ENCODE measurements around the gene SLAMF6. TPM values are rescaled to one million over a fixed set of nuclear protein-coding genes. Genes with fewer than 3 reads are reported as not detected.

Gene SLAMF6
- total RNA-seq, 4 donors from 2014 or later = 0.20 to 1.5 (median 0.46) TPM

- H3K27ac ChIP-seq = no peak overlapping the region
Observed at GRCh38 chr1:160544647-160545046, 21.6 kb upstream of the SLAMF6 start.

GRCh38 chr1:160542303-160542945 is 19.4 kb upstream of the SLAMF6 start:
- no peaks in the 10 kb centered on the region for H3K27me3 ChIP-seq
- no peak for TF ChIP-seq CTCF (IDR thresholded peaks at IDR 0.05)
- no peak for TF ChIP-seq POLR2A (IDR thresholded peaks at IDR 0.05)
- TF ChIP-seq EP300 (IDR thresholded peaks at IDR 0.05) = no peak
- DNase-seq (ENCODE audit: low spot score in 2 of 2) = no peak
- no peak overlapping the region for H3K27ac ChIP-seq
- no peaks in the 10 kb centered on the region for H3K36me3 ChIP-seq
- H3K4me1 ChIP-seq = peaks cover 0 to 8% (median 0%) of the 10 kb centered on the region in 4 donors
- no peaks in the 10 kb centered on the region for H3K9me3 ChIP-seq
- 0 to 13% methylated on average over 2 of the region's 2 CpGs for WGBS, 2 donors
- H3K4me3 ChIP-seq = no peak overlapping the region

More at GRCh38 chr1:160544647-160545046, 21.6 kb upstream of the SLAMF6 start:
- H3K27me3 ChIP-seq = no peaks in the 10 kb centered on the region
- no peak overlapping the region for H3K4me3 ChIP-seq
- no peak for TF ChIP-seq CTCF (IDR thresholded peaks at IDR 0.05)
- no peak for TF ChIP-seq POLR2A (IDR thresholded peaks at IDR 0.05)
- no peak for TF ChIP-seq EP300 (IDR thresholded peaks at IDR 0.05)
- WGBS, 2 donors = 89 to 92% methylated on average over 1 of the region's 1 CpG
- H3K4me1 ChIP-seq = peaks cover 0 to 8% (median 0%) of the 10 kb centered on the region in 4 donors
- no peak for DNase-seq (ENCODE audit: low spot score in 2 of 2)
- H3K36me3 ChIP-seq = no peaks in the 10 kb centered on the region
- no peaks in the 10 kb centered on the region for H3K9me3 ChIP-seq

- no peaks in the 10 kb centered on the region for H3K36me3 ChIP-seq
- H3K9me3 ChIP-seq = no peaks in the 10 kb centered on the region
- TF ChIP-seq EP300 (IDR thresholded peaks at IDR 0.05) (no peak), CTCF (IDR thresholded peaks at IDR 0.05) (no peak), POLR2A (IDR thresholded peaks at IDR 0.05) (no peak)
- no peak overlapping the region for H3K4me3 ChIP-seq
- no peak for DNase-seq (ENCODE audit: low spot score in 2 of 2)
- WGBS, 2 donors = 43 to 67% methylated on average over 1 of the region's 1 CpG
- H3K27ac ChIP-seq = no peak overlapping the region
- H3K27me3 ChIP-seq = no peaks in the 10 kb centered on the region
- H3K4me1 ChIP-seq = peaks cover 0 to 8% (median 0%) of the 10 kb centered on the region in 4 donors
Observed at GRCh38 chr1:160541622-160542302, 18.7 kb upstream of the SLAMF6 start.

GRCh38 chr1:160540859-160541233 is 17.8 kb upstream of the SLAMF6 start:
- no peak for TF ChIP-seq EP300 (IDR thresholded peaks at IDR 0.05)
- TF ChIP-seq POLR2A (IDR thresholded peaks at IDR 0.05) = no peak
- TF ChIP-seq CTCF (IDR thresholded peaks at IDR 0.05) = no peak

More at GRCh38 chr1:160540859-160541233, 17.8 kb upstream of the SLAMF6 start:
- H3K4me1 ChIP-seq = peaks cover 0 to 8% (median 0%) of the 10 kb centered on the region in 4 donors
- H3K36me3 ChIP-seq = no peaks in the 10 kb centered on the region
- H3K27ac ChIP-seq = peak overlapping the region in 1 of 4 donors; percentile 75
- H3K9me3 ChIP-seq = peaks cover 0 to 4% (median 0%) of the 10 kb centered on the region in 4 donors
- no peaks in the 10 kb centered on the region for H3K27me3 ChIP-seq
- no peak overlapping the region for H3K4me3 ChIP-seq
- DNase-seq (ENCODE audit: low spot score in 2 of 2) = no peak
